ENCODE data around the gene CLEC18B. TPM values are rescaled to one million over a fixed set of nuclear protein-coding genes. Genes with fewer than 3 reads are reported as not detected.
"Not testable (repeated sequence)": the region's sequence is repeated elsewhere in the genome, so short reads cannot be mapped to it uniquely, and the experiment has no call there.

CLEC18B gene
- total RNA-seq, 2 experiments from 2014 or later = 0.32 TPM; not detected in 1

DNA sequence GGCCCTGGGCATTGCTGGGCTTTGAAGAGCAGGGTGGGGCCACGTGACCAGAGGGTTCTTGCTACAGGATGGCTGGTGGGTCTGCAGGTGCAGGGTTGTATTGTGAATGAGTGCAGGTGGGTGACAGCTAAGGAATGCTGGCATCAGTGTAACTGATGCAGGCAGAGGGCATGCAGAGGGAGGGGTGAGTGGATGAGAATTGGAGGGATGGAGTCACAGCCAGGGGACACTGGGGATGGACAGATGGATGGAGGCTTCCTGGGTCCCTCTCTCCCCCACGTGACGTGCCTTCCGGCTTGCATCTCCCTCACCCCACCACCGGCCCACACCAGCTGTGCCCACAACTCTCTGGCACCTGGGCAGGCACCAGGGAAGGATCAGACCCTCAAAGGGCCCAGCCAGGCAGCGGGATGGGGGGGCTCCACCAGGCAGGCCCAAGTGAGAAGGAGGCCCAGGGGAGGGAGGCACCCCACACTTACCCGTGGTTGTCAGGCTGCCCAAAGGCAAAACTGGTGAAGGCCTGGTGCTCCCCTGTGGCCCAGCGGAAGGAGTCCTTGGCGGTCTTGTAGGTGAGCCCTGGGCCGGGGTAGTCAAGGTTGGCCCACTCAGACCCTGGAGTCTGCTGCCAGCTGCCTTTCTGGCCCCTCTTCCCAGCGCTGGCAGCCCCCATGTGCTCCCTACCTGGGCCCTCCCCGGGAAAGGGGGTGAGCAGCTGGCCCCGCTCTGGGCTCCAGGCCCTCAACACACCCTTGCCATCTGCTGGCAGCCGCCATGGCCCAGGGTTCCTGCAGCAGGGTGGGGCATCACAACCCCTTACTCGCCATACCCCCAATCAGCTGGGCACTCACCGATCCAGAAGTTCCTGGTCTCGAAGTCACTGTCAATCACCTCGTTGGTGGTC lies 11.0 kb downstream of the CLEC18B start:
- CTCF ChIA-PET, POLR2A ChIA-PET: not testable (repeated sequence)

DNA sequence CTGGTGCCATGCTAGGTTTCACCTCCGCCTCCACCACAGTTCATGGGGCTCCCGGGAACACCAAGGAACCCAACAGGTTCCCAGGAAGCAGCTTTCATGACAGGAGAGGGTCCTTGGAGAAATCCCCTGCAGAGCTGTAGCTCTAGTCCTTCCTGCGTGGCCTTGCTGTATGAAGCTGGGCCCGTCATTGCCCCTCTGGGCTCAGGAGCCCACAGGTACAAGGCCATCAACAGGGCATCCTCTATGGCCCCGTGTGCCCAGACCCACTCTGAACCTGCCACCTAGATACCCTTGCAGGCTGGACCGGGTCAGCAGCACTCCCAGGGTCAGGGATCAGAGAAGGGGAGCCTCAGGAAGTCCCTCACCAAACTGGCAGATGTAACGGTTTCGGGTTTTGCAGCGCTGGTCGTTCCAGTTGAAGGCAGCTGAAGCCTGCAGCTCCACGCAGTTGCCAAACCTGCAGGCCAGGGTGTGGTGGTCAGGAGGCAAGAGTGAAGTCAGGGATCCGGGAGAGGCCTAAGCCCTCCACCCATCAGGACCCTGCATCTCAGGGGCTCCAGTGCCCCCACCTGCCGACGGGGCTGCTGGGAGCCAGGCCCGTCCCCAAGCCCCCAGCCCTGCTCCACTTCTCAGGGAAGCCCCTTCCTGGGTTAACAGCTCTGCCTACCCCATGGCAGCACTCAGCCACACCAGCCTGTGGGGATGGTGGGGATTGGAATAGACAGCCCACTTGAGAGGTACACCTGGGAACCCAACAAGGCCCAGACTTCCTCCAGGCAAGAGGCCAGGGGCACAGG lies 11.9 kb downstream of the CLEC18B start:
- POLR2A ChIA-PET, CTCF ChIA-PET: not testable (repeated sequence)

DNA sequence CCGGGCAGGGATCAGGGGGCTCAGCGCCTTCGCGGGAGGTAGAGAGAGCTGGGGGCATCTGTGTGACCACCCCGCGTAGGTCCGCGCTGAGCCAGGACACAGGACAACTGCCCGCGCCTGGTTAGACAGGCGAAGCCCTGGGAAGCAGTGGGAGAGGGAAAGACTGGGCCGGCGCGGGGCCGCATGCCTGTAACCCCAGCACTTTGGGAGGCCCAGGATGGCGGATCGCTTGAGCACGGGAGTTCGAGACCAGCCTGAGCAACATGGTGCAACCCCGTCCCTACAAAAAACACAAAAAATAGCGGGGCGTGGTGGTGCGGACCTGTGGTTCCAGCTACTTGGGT lies 13.9 kb downstream of the CLEC18B start:
- POLR2A ChIA-PET, CTCF ChIA-PET: not testable (repeated sequence)

DNA sequence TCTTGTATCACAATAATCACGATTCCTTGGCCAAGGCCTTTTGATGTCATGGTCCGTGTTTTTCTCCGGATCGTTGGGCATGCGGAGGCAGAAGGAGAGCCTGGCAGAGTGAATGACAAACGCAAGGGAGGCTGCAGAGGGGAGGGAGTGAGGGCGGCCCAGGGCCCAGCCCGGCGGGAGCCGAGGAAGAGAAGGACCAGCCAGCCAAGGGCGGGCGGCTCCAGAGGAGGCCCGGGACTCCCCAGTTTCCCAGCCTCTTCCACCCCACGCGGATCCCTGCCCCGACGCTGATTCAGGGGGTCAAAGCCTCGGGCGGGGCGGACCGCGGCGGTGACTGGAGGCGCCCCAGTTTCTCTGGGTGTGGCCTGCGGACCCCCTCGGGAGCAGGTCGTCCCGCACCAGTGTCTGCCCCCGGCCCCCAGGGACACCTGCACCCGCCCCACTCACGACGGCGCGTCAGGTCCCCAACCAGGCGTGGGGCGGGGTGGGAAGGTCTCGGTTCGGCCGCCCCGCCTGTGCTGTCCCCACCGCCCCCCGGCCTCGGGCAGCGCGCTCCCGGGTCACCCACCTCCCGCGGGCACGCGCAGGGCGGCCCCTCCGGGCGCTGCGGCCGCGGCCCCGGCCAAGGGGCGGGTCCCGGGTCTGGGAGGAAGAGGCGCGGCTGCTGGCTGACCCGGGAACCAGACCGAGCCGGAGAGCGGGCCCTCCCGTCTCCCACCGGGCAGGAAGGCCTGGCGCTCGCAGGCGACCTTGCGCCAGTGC lies 14.5 kb downstream of the CLEC18B start:
- CTCF ChIA-PET, POLR2A ChIA-PET: not testable (repeated sequence)

DNA sequence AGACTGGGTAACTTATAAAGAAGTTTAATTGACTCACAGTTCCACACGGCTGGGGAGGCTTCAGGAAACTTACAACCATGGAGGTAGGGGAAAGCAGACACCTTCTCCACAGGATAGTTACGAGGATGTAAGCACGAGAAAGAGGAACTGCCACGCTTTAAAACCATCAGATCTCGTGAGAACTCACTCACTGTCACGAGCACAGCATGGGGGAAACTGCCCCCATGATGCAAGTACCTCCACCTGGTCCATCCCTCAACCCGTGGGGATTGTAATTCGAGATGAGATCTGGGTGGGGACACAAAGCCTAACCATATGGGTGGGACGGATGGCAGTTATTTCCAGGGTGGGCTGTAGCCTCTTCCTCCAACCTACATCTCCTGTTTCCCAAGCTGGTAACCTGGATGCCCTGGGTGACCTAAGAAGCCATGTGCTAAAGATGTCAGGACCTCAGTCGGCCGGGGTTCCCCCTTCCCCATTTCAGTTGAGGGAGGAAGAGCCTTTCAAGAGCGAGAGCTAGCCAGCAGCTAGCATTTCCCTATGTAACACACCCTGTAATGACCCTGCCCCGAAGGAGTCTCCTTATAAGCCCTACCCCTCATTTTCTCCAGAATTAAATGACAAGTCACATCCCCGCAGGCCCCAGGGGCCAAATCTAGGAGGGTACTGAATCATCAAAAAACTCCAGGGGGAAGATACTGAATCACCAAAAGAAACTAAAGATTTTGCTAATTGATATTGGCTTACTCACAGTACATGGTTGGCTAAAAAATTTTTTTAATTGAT lies 16.9 kb downstream of the CLEC18B start:
- POLR2A ChIA-PET, CTCF ChIA-PET: not testable (repeated sequence)

DNA sequence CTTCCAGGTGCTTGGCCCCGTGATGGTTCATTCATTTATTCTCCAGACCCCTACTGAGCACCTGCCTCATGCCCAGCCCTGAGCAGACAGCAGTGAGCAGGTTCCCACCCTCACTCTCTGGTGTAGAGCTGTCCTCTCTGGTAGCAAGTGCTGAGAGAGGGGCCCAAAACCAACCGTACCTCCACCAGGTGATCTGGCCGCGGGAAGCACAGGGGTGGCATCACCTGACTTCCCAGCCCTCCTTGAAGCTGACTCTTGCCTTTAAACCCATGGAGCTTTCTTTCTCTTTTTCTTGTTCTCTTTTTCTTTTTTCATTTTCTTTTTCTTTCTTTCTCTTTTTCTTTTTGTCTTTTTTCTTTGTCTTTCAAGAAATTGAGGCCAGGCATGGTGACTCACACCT lies 21.0 kb downstream of the CLEC18B start:
- POLR2A ChIA-PET, CTCF ChIA-PET: not testable (repeated sequence)

DNA sequence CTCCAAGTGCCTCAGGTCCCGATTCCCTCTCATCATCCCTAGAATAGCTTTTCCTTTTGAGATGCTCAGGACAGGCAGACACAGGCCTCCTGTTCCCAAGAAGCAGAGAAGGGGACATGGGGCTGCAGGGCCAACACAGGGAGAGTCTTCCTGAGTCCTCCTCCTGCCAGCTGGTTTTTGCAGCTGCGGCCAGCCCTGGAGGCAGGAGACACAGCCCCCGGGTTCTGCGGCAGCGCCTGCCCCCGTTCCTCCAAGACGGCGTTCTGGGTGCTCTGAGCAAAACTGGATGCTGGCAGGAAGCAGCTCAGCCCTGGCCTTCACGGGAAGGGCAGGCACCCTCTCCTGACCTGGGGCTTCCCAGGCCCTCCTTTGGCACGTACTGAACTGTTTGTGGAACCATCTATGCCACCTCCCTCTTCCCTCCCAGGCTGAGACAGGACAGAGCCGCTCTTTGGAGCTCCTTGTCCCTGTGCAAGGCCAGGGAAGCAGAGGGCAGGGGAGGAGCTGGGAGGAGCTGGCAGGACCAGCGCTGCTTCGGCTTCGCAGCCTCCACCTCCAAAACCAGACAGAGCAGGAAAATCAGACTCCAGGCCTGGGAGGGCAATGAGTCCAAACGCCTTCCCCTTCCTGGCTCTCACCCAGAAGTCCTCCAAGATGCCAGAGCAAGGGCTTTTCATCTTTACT lies 22.9 kb downstream of the CLEC18B start:
- POLR2A ChIA-PET, CTCF ChIA-PET: not testable (repeated sequence)

DNA sequence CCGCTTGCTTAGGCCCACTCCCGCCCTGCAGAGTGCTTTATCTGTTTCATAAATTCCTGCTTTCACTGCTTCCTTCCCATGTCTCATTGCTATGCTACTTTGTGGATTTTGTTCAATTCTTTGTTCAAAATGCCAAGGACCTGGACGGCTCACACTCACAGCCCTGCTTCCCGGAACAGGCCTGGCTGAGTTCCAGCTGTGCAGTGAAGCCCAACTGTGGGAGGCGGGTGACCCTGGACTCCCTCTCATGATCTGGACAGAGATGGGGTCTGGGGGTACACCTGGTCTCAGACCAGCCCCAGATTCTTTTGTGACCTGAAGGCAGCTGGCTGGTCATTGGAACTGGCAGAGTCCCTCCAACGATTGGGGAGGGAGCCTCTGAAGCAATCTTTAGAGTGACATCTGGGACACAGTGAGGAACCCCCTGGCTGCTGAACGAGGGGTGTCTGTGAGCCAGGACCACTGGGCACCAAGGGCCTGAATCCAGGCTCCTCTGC lies 24.7 kb downstream of the CLEC18B start:
- POLR2A ChIA-PET, CTCF ChIA-PET: not testable (repeated sequence)

DNA sequence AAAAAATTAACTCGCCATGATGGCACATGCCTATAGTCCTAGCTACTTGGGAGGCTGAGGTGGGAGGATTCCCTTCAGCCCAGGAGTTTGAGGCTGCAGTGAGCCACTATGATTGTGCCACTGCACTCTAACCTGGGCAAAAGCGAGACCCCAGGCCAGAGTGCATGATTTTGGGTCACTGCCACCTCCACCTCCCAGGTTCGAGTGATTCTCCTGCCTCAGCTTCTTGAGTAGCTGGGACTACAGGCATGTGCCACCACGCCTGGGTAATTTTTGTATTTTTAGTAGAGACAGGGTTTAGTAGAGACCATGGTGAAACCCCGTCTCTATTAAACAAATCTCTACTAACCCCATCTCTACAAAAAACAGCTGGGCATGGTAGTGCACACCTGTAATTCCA lies 26.7 kb downstream of the CLEC18B start:
- POLR2A ChIA-PET, CTCF ChIA-PET: not testable (repeated sequence)

DNA sequence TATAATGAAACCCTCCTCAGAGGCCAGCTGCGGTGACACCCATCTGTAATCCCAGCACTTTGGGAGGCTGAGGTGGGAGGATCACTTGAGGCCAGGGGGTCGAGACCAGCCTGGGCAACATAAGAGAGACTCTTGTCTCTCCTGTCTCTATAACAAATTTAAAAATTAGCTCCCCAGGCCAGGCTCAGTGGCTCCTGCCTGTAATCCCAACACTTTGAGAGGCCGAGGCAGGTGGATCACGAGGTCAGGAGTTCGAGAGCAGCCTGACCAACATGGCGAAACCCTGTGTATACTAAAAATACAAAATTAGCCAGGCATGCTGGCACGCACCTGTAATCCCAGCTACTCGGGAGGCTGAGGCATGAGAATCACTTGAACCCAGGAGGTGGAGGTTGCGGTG lies 27.1 kb downstream of the CLEC18B start:
- CTCF ChIA-PET, POLR2A ChIA-PET: not testable (repeated sequence)

DNA sequence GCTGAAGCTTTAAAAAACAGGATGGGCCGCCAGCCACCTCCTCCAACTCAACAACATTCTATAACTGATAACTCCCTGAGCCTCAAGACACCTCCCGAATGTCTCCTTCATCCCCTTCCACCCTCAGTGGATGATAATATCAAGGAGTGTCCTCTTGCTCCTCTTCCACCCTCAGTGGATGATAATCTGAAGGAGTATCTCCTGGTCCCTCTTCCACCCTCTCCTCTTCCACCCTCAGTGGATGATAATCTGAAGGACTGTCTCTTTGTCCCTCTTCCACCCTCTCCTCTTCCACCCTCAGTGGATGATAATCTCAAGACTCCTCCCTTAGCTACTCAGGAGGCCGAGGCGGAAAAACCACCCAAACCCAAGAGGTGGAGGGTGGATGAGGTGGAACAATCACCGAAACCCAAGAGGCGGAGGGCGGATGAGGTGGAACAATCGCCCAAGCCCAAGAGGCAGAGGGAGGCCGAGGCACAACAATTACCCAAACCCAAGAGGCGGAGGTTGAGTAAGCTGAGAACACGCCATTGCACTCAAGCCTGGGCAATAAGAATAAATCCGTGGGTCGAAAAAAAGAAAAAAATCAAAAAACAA lies 29.7 kb downstream of the CLEC18B start:
- CTCF ChIA-PET, POLR2A ChIA-PET: not testable (repeated sequence)

DNA sequence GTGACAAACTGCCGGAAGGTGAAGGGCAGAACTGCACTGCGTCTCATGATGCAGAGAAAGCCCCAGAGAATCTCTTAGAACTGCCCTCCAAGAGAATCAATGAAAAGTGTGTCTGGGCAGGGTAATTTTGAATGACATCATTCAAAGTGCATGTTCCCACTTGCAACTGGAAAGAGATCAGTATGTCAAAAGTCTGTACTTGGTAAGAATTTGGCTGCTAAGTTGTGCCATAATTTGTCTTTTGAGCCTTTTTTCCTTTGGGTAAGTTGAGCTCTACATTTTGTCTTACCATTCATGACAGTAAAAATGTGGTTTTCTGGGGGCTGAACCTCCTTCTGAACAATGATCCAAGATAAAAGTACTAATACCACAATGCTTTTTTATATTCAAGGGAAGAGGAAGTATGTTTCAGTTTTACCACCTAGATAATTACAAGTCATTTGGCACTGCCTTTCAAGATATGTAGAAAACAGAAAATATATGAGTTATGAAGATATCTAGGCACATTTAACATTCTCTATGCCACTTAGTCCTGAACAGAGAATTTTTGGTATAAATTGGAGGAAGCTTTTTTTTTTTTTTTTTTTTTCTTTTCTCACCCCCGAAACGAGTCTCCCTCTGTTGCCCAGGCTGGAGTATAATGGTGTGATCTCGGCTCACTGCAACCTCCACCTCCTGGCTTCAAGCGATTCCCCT lies 38.8 kb downstream of the CLEC18B start:
- CTCF ChIA-PET = not testable (repeated sequence)

DNA sequence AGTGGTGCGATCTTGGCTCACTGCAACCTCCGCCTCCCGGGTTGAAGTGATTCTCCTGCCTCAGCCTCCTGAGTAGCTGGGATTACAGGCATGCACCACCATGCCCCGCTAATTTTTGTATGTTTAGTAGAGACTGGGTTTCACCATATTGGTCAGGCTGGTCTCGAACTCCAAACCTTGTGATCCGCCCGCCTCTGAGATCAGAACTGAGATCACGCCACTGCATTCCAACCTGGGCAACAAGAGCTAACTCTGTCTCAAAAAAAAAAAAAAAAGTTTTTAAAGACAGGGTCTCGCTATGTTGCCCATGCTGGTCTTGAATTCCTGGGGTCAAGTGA lies 47.5 kb downstream of the CLEC18B start:
- CTCF ChIA-PET = not testable (repeated sequence)

More for the DNA sequence above, 38.8 kb downstream of the CLEC18B start:
- POLR2A ChIA-PET = not testable (repeated sequence)

DNA sequence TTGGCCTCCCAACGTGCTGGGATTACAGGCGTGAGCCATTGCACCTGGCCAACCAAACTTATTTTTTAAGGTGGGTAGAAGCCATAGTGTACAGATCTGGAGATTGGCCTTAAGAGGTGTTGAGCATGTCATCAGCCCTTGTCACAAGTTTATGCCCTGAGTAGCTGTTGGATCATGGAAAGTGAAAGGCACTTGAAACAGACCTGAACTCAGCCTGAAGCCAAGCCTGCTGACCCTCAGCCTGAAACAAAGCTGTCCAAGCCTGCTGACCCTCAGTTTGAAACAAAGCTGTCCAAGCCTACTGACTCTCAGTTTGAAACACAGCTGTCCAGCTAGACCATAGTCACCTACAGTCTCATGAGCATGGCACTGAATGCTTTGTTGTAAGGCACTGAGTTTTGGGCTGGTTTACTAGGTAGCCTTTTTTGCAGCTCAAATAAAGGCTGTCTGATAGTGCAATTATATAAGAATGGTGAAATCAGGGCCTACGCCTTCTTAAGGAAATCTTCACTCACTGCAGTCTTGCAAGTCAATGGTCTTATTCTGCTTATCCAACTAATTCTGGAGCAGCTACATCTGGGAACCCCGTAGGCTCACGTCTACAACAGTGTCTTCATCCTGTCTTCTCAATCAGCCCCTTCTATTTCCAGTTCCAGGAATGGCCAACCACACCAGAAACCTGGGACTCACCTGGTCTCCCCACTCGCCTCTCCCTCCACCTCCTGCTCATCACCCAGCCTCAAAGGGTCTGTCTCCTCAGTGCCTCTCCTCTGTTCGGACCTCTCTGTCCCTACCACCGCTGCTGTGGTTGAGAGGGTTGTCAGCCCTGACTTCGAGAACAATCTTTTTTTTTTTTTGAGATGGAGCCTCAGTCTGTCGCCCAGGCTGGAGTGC lies 48.1 kb downstream of the CLEC18B start:
- POLR2A ChIA-PET = no interaction called here
- CTCF ChIA-PET = no interaction called here

More for the DNA sequence above, 47.5 kb downstream of the CLEC18B start:
- POLR2A ChIA-PET = not testable (repeated sequence)

DNA sequence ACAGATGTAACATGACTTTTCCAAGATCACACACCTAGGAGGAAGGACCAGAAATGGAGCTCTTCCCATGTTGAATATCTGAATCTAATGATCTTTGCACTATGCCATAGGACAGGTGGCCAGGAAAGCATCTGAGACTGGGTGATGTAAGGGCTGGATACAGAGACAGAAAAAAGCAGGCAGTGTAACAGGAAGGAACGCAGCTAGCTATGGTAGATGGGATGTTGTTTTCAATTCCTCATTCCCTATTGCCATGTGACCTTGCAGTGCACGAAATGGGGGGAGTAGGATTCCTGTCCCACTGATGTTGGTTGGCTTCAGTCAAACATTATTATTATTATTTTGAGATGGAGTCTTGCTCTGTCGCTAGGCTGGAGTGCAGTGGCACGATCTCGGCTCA lies 48.9 kb downstream of the CLEC18B start:
- CTCF ChIA-PET = no interaction called here
- POLR2A ChIA-PET = interaction anchor here (1.1 kb wide), 1 partner anchor 295 kb away, joined by 16 read pairs; no protein-coding TSS in a partner anchor

DNA sequence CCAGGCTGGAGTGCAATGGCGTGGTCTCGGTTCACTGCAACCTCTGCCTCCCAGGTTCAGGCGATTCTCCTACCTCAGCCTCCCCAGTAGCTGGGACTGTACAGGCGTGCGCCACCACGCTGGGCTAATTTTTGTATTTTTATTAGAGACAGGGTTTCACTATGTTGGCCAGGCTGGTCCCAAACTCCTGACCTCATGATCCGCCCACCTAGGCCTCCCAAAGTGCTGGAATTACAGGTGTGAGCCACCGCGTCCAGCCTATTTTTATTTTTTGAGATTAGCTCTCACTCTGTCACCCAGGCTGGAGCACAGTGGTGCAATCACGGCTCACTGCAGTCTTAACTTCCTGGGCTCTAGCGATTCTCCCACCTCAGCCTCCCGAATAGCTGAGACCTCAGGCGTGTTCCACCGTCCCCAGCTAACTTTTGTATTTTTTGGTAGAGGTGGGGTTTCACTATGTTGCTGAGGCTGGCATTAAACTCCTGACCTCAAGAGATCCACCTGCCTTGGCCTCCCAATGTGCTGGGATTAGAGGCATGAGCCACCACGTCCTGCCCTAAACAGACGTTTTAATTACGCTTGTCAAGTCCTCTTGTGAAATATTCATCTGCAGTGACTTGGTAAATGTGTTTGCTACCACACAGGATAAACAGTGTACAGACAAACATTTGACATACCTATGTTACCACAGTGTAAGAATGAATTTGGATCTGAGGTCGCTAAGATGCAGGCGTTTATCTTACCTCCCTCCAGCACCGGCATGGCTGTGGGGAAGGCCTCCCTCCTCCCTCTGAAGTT lies 50.7 kb downstream of the CLEC18B start:
- POLR2A ChIA-PET, CTCF ChIA-PET: not testable (repeated sequence)
